ENCODE measurements around the gene ELF1. TPM values are rescaled to one million over a fixed set of nuclear protein-coding genes. Genes with fewer than 3 reads are reported as not detected.
"Not testable (repeated sequence)": the region's sequence is repeated elsewhere in the genome, so short reads cannot be mapped to it uniquely, and the experiment has no call there.

Gene ELF1
- total RNA-seq, 4 donors from 2014 or later: 66.9 to 96.2 (median 72.1) TPM

GRCh38 chr13:41040584-41041334, 21.6 kb upstream of the ELF1 start:
- DNase-seq (ENCODE audit: extremely low spot score): no peak
- no peak overlapping the region for H3K4me3 ChIP-seq
- H3K27me3 ChIP-seq: no peaks in the 10 kb centered on the region
- no peaks in the 10 kb centered on the region for H3K36me3 ChIP-seq
- H3K4me1 ChIP-seq: peaks cover 7 to 25% (median 13%) of the 10 kb centered on the region in 4 donors
- TF ChIP-seq POLR2AphosphoS5 (IDR thresholded peaks at IDR 0.05) (no peak), CTCF (IDR thresholded peaks at IDR 0.05) (no peak), EP300 (IDR thresholded peaks at IDR 0.05) (no peak), POLR2A (IDR thresholded peaks at IDR 0.05; ENCODE audit: low read depth) (no peak)
- no peaks in the 10 kb centered on the region for H3K9me3 ChIP-seq
- H3K27ac ChIP-seq (replicated peaks in 1 of 4): no peak overlapping the region
- 72% methylated on average over 8 of the region's 9 CpGs for WGBS
- intact Hi-C loops (cut with DNase I): no loop called here

GRCh38 chr13:41039746-41040145, 20.6 kb upstream of the ELF1 start:
- Histone ChIP-seq H3K9me3 (no peaks in the 10 kb centered on the region), H3K27ac (replicated peaks in 1 of 4) (no peak overlapping the region), H3K4me3 (no peak overlapping the region), H3K27me3 (no peaks in the 10 kb centered on the region), H3K4me1 (peaks cover 14 to 25% (median 20%) of the 10 kb centered on the region in 4 donors), H3K36me3 (no peaks in the 10 kb centered on the region)
- DNase-seq (ENCODE audit: extremely low spot score): no peak
- no peak for TF ChIP-seq CTCF (IDR thresholded peaks at IDR 0.05)
- no peak for TF ChIP-seq EP300 (IDR thresholded peaks at IDR 0.05)
- intact Hi-C loops (cut with DNase I): no loop called here

- DNase-seq (ENCODE audit: extremely low spot score); intact Hi-C loops (cut with DNase I); H3K27ac ChIP-seq (replicated peaks in 1 of 4); H3K9me3 ChIP-seq; H3K4me3 ChIP-seq; H3K36me3 ChIP-seq; H3K27me3 ChIP-seq: not testable (repeated sequence)
- 98% methylated on average over 5 of the region's 5 CpGs for WGBS
- H3K4me1 ChIP-seq: peaks cover 19 to 30% (median 26%) of the 10 kb centered on the region in 4 donors
Measured at GRCh38 chr13:41036557-41036956, 17.4 kb upstream of the ELF1 start.

GRCh38 chr13:41034881-41035280, 15.8 kb upstream of the ELF1 start:
- no peak for DNase-seq (ENCODE audit: extremely low spot score)
- H3K9me3 ChIP-seq: no peaks in the 10 kb centered on the region
- H3K27ac ChIP-seq (replicated peaks in 1 of 4): no peak overlapping the region
- H3K4me3 ChIP-seq: no peak overlapping the region
- TF ChIP-seq EP300 (IDR thresholded peaks at IDR 0.05) (no peak), POLR2AphosphoS5 (IDR thresholded peaks at IDR 0.05) (no peak), POLR2A (IDR thresholded peaks at IDR 0.05; ENCODE audit: low read depth) (no peak), CTCF (IDR thresholded peaks at IDR 0.05) (no peak)
- intact Hi-C loops (cut with DNase I): no loop called here
- WGBS: 86% methylated on average over 5 of the region's 5 CpGs
- H3K27me3 ChIP-seq: no peaks in the 10 kb centered on the region
- peaks cover 8 to 21% (median 19%) of the 10 kb centered on the region in 4 donors for H3K4me1 ChIP-seq
- no peaks in the 10 kb centered on the region for H3K36me3 ChIP-seq

- 95% methylated on average over 4 of the region's 4 CpGs for WGBS
- Histone ChIP-seq H3K27me3 (no peaks in the 10 kb centered on the region), H3K4me3 (no peak overlapping the region), H3K9me3 (no peaks in the 10 kb centered on the region), H3K4me1 (peaks cover 8 to 19% (median 16%) of the 10 kb centered on the region in 4 donors), H3K27ac (replicated peaks in 1 of 4) (no peak overlapping the region), H3K36me3 (no peaks in the 10 kb centered on the region)
- no peak for DNase-seq (ENCODE audit: extremely low spot score)
- intact Hi-C loops (cut with DNase I): no loop called here
- no peak for TF ChIP-seq EP300 (IDR thresholded peaks at IDR 0.05)
- no peak for TF ChIP-seq CTCF (IDR thresholded peaks at IDR 0.05)
Measured at GRCh38 chr13:41034382-41034781, 15.3 kb upstream of the ELF1 start.

All from esophagus muscularis mucosa (tissue), 4 donors.